HFFc6 (cell line): ENCODE results near the gene ARID3A. TPM values are rescaled to one million over a fixed set of nuclear protein-coding genes. Genes with fewer than 3 reads are reported as not detected.

Experiments
- DNase-seq: peaks from one replicate; pipeline ENCODE4 v3.0.0-alpha.2; 2018
- H3K27ac Mint-ChIP-seq: 2 replicates; pipeline ENCODE4 v1.8.0; 2020; ENCODE audit warnings: mild to moderate bottlenecking, mixed read lengths
- H3K27me3 Mint-ChIP-seq: 2 replicates; pipeline ENCODE4 v1.8.0; 2021; ENCODE audit warnings: mild to moderate bottlenecking, moderate library complexity, mixed read lengths; ENCODE audit not compliant: insufficient read depth
- H3K36me3 Mint-ChIP-seq: 2 replicates; pipeline ENCODE4 v1.8.0; 2021; ENCODE audit warnings: low read depth, mixed read lengths
- H3K4me1 Mint-ChIP-seq: 2 replicates; pipeline ENCODE4 v1.8.0; 2020; ENCODE audit warnings: low read depth, mixed read lengths
- H3K4me3 Mint-ChIP-seq: 2 replicates; pipeline ENCODE4 v1.8.0; 2020; ENCODE audit warnings: mild to moderate bottlenecking, moderate library complexity, mixed read lengths
- H3K9me3 Mint-ChIP-seq: 2 replicates; pipeline ENCODE4 v1.8.0; 2020; ENCODE audit warnings: mild to moderate bottlenecking, mixed read lengths
- total RNA-seq, 6 experiments: library from RNA; stranded (reverse); fragmentation: NEBNext Ultra II Directional; extraction: Animal tissue kit (Norgen Biotek cat#: 25700); gene quantifications; 2 replicates in 1 of 6; 3 replicates in 5 of 6; pipeline ENCODE4 v1.2.3, GENCODE V29; 2021
- TF ChIP-seq, protein P1 (sequence below): fragments of 200-600 bp; sonication (generic); IDR thresholded peaks from 2 replicates; pipeline ENCODE4 v1.5.0; 2021; ENCODE audit warnings: antibody characterized with exemption, mild to moderate bottlenecking

ARID3A gene
- total RNA-seq, 6 experiments from 2014 or later = 35.1 to 44.2 (median 38.4) TPM

DNA sequence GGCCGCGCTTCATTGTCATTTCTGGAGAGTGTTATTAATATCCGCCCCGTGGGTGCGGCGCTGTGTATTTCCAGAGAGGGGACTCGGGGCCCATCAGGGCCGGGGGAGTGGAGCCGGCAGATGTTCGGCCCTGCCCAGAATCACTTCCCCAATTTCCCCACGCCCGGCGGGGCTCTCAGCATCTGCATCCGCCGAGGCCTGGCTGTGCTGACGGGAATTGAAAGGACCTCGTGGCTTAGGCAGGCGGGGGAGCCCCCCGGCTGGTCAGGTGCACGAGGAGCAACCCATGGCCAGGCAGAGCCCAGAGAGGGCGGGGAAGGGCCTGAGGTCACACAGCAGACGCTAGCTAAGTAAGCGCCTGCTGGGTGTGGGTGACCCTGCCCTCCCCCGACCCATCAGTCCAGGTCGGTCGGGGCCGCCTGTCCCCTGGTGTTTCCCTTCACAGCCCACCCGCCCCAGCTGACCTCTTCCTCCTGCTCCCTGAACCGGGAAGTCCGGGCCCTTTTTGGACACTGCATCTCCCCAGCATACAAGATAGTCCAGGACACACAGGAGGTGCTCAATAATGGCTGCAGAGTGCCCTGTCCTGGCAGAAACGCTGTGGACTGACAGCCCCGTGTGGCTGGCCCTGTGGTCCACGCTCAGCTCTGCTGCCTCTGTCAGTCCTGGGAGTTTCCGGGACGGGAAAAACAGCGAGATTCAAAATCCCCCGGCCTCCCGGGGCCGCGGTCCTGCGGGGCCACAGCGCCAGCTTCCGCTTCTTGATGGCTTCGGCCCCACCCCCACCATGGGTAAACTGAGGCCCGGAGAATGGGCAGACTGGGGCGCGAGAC, 22.1 kb downstream of the ARID3A start:
- Mint-ChIP-seq H3K27ac (no peak overlapping the region), H3K36me3 (peaks cover 5% of the 10 kb centered on the region), H3K27me3 (peaks cover 8% of the 10 kb centered on the region), H3K9me3 (no peaks in the 10 kb centered on the region), H3K4me3 (no peak overlapping the region), H3K4me1 (peaks cover 7% of the 10 kb centered on the region)
- TF ChIP-seq, protein P1, sequence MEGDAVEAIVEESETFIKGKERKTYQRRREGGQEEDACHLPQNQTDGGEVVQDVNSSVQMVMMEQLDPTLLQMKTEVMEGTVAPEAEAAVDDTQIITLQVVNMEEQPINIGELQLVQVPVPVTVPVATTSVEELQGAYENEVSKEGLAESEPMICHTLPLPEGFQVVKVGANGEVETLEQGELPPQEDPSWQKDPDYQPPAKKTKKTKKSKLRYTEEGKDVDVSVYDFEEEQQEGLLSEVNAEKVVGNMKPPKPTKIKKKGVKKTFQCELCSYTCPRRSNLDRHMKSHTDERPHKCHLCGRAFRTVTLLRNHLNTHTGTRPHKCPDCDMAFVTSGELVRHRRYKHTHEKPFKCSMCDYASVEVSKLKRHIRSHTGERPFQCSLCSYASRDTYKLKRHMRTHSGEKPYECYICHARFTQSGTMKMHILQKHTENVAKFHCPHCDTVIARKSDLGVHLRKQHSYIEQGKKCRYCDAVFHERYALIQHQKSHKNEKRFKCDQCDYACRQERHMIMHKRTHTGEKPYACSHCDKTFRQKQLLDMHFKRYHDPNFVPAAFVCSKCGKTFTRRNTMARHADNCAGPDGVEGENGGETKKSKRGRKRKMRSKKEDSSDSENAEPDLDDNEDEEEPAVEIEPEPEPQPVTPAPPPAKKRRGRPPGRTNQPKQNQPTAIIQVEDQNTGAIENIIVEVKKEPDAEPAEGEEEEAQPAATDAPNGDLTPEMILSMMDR = no peak
- no peak for DNase-seq

DNA sequence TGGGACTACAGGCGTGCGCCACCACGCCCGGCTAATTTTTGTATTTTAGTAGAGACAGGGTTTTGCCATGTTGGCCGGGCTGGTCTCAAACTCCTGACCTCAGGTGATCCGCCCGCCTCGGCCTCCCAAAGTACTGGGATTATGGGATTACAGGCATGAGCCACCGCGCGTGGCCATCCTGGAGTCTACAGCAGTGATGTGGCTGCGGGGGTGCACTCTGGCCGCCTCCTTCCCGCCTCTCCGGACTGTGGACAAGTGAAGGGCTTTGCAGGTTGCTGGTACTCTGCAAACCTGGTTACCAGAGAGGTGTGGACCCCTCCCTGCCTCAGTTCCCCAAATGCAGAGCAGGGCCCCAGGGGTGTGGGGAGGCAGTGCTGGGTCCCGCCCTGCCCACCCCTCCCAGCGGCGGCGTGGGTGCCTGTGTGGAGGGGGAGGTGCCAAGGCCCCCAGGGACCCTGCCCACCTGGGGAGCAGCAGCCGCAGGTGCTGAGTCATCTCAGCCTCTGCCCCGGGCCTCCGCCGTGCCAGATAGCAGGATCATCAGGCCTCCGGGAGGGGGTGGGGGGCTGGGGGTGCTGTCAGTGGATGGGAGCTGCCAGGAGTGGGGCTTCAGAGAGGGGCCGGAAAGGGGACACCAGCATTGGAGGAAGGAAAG, 23.1 kb downstream of the ARID3A start:
- TF ChIP-seq, protein P1 = no peak

DNA sequence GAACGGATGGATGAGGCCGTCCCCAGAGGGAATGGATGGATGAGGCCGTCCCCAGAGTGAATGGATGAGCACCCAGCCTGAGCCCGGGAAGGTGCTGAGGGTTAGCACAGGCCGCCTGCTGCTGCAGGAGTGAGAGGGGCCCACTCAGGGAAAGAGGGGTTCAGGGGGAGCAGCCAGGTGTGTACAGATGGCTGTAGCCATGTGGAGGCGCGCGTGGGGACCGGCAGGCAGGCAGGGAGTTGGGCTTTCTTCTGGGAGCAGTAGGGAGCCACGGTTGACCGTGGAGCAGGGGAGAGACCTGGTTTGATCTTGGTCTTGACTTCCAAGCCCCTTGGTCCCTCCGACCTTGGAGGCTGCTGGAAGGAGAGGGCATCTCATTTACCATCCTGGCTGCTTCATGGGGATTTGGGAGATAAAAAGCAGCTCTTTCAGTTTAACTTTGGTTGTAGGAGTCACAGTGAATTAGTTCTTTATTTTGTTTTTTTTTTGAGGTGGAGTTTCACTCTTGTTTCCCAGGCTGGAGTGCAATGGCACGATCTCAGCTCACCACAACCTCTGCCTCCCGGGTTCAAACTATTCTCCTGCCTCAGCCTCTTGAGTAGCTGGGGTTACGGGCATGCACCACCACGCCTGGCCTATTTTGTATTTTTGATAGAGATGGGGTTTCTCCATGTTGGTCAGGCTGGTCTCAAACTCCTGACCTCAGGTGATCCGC, 24.7 kb downstream of the ARID3A start:
- no peak overlapping the region for H3K4me3 Mint-ChIP-seq

More for the DNA sequence above, 23.1 kb downstream of the ARID3A start:
- Mint-ChIP-seq H3K4me3 (no peak overlapping the region), H3K9me3 (no peaks in the 10 kb centered on the region), H3K36me3 (peaks cover 5% of the 10 kb centered on the region), H3K27me3 (peaks cover 8% of the 10 kb centered on the region), H3K27ac (no peak overlapping the region), H3K4me1 (peaks cover 7% of the 10 kb centered on the region)
- no peak for DNase-seq

DNA sequence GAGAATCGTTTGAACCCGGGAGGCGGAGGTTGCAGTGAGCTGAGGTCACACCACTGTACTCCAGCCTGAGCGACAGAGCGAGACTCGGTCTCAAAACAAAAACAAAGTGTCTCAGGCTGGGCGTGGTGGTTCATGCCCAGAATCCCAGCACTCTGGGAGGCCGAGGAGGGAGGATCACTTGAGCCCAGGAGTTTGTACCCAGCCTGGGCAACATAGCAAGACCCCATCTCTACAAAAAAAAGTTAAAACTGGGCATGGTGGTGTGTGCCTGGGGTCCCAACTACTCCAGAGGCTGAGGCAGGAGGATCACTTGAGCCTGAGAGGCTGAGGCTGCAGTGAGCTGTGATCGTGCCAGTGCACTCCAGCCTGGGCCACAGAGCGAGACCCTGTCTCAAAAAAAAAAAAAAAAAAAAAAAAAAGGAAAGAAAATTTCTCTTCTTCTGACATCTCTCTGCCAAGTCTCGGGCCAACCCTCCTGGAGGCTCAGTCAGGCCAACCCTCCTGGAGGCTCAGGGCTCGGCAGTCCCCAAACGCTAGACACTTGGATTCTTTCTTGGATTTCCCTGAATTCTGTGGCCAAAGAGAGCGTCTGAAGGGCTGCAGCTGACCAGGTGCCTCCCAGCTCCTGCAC, 26.3 kb downstream of the ARID3A start:
- H3K36me3 Mint-ChIP-seq = peaks cover 5% of the 10 kb centered on the region
- TF ChIP-seq, protein P1 = no peak
- DNase-seq = no peak
- H3K4me3 Mint-ChIP-seq = peak overlapping the region; percentile 56; the same call in 1 of the 2 replicates
- no peaks in the 10 kb centered on the region for H3K9me3 Mint-ChIP-seq
- H3K4me1 Mint-ChIP-seq = peaks cover 11% of the 10 kb centered on the region
- peaks cover 8% of the 10 kb centered on the region for H3K27me3 Mint-ChIP-seq
- peak overlapping the region; percentile 87 for H3K27ac Mint-ChIP-seq

More for the DNA sequence above, 24.7 kb downstream of the ARID3A start:
- Mint-ChIP-seq H3K4me1 (peaks cover 7% of the 10 kb centered on the region), H3K9me3 (no peaks in the 10 kb centered on the region), H3K36me3 (peaks cover 5% of the 10 kb centered on the region), H3K27ac (no peak overlapping the region; the same call in 1 of the 2 replicates), H3K27me3 (peaks cover 8% of the 10 kb centered on the region)
- no peak for DNase-seq
- TF ChIP-seq, protein P1 = no peak
